Left lung (tissue), 10 donors: ENCODE measurements around the gene LDB3. TPM values are rescaled to one million over a fixed set of nuclear protein-coding genes. Genes with fewer than 3 reads are reported as not detected.

Source experiments
- ATAC-seq: fragments of 200-7000 bp; cut with Tn5 transposase; one replicate; pipeline ENCODE4 v1.9.1; 2020; ENCODE audit warnings: moderate library complexity
- DNase-seq, 4 donors: peaks; one replicate each; pipeline ENCODE4 v3.0.0-alpha.2; 2013 to 2020
- H3K27ac ChIP-seq, 2 donors: fragments of 200-600 bp; sonication (generic) in 1 of 2; one replicate each; pipeline versions ENCODE4 v1.5.0 to v1.8.0; 2020 to 2021
- H3K27me3 ChIP-seq, 2 donors: fragments of 200-600 bp; sonication (generic) in 1 of 2; one replicate each; pipeline versions ENCODE4 v1.5.0 to v1.8.0; 2020 to 2021
- H3K36me3 ChIP-seq, 2 donors: fragments of 200-600 bp; sonication (generic) in 1 of 2; one replicate each; pipeline versions ENCODE4 v1.5.0 to v1.8.0; 2020 to 2021
- H3K4me1 ChIP-seq, 2 donors: fragments of 200-600 bp; one replicate each; pipeline ENCODE4 v1.8.0; 2021
- H3K4me3 ChIP-seq, 2 donors: fragments of 200-600 bp; sonication (generic) in 1 of 2; one replicate each; pipeline versions ENCODE4 v1.5.0 to v1.8.0; 2020 to 2021; ENCODE audit warnings: mild to moderate bottlenecking in 1 of 2
- H3K9me3 ChIP-seq, 2 donors: fragments of 200-600 bp; sonication (generic) in 1 of 2; one replicate each; pipeline versions ENCODE4 v1.5.0 to v1.8.0; 2020 to 2021
- intact Hi-C, 2 donors: fragments of 100-400 bp; cut with DNase I; formaldehyde crosslinking; loops; one replicate each; pipeline versions ENCODE4 v1.11.2 to v1.14.2; 2022
- polyA plus RNA-seq, 6 donors: library from polyadenylated mRNA; unstranded; fragments of 120-200 nt; gene quantifications; one replicate each; pipeline ENCODE4 v1.2.1, GENCODE V29; 2013; ENCODE audit not compliant: insufficient read length in 6 of 6
- total RNA-seq, 2 donors: library from RNA; stranded (reverse); fragmentation: NEBNext Ultra II Directional; extraction: Animal tissue kit (Norgen Biotek cat#: 25700); gene quantifications; one replicate each; pipeline ENCODE4 v1.2.1, GENCODE V29; 2021
- TF ChIP-seq, protein P1 (sequence below), 2 donors: fragments of 200-600 bp; sonication (generic) in 1 of 2; IDR thresholded peaks; one replicate each; pipeline versions ENCODE4 v1.5.0 to v1.8.0; 2021; ENCODE audit warnings: antibody characterized with exemption in 2 of 2
- donor health status: DM: no; HTN: yes; CAD: no.
- donor health status: DM: no; HTN: no; CAD: no.

Gene LDB3
- total and polyA plus RNA-seq, 8 donors: 1.1 to 2.7 (median 1.3) TPM

GRCh38 chr10:86728056-86728455, 59.7 kb downstream of the LDB3 start:
- DNase-seq (no peak), ATAC-seq (no peak)
- Histone ChIP-seq H3K4me3 (no peak overlapping the region), H3K4me1 (peaks cover 0 to 4% of the 10 kb centered on the region in 2 donors), H3K36me3 (no peaks in the 10 kb centered on the region), H3K27ac (no peak overlapping the region), H3K27me3 (peaks cover 0 to 38% of the 10 kb centered on the region in 2 donors), H3K9me3 (no peaks in the 10 kb centered on the region)
- TF ChIP-seq, protein P1, sequence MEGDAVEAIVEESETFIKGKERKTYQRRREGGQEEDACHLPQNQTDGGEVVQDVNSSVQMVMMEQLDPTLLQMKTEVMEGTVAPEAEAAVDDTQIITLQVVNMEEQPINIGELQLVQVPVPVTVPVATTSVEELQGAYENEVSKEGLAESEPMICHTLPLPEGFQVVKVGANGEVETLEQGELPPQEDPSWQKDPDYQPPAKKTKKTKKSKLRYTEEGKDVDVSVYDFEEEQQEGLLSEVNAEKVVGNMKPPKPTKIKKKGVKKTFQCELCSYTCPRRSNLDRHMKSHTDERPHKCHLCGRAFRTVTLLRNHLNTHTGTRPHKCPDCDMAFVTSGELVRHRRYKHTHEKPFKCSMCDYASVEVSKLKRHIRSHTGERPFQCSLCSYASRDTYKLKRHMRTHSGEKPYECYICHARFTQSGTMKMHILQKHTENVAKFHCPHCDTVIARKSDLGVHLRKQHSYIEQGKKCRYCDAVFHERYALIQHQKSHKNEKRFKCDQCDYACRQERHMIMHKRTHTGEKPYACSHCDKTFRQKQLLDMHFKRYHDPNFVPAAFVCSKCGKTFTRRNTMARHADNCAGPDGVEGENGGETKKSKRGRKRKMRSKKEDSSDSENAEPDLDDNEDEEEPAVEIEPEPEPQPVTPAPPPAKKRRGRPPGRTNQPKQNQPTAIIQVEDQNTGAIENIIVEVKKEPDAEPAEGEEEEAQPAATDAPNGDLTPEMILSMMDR (IDR thresholded peaks at IDR 0.05): no peak
- intact Hi-C loops: no loop called here

DNA sequence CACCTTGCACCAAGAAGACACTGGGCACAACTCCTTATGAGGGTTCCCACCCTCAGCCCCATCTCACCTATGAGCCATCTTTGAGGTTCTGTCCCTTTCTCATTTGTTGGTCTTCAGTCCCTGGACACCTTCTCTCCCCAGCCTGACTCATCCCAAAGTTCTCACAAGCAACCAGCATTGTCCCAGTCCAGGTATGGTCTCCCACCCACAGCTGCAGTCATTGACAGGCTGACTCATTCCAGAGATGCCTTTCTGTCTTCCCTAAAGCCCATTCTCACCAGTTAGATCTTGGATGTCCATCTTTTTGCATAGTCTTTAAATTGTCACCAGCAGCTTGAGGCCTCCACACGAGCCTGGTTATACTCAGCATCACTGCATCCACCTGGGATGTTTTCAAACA, 61.4 kb downstream of the LDB3 start:
- no peak for ATAC-seq
- DNase-seq: no peak
- Histone ChIP-seq H3K36me3 (no peaks in the 10 kb centered on the region), H3K4me1 (peaks cover 4 to 8% of the 10 kb centered on the region in 2 donors), H3K27ac (no peak overlapping the region), H3K27me3 (peaks cover 0 to 35% of the 10 kb centered on the region in 2 donors), H3K9me3 (no peaks in the 10 kb centered on the region), H3K4me3 (no peak overlapping the region)
- intact Hi-C loops: no loop called here
- TF ChIP-seq, protein P1 (IDR thresholded peaks at IDR 0.05): no peak

- intact Hi-C loops: no loop called here
- no peak for ATAC-seq
- TF ChIP-seq, protein P1 (IDR thresholded peaks at IDR 0.05): no peak
- Histone ChIP-seq H3K27me3 (peaks cover 0 to 36% of the 10 kb centered on the region in 2 donors), H3K9me3 (no peaks in the 10 kb centered on the region), H3K4me1 (peaks cover 4 to 8% of the 10 kb centered on the region in 2 donors), H3K27ac (no peak overlapping the region), H3K4me3 (no peak overlapping the region), H3K36me3 (no peaks in the 10 kb centered on the region)
- no peak for DNase-seq
Observed at GRCh38 chr10:86730227-86730626, 61.9 kb downstream of the LDB3 start.

GRCh38 chr10:86732771-86733170, 64.5 kb downstream of the LDB3 start:
- DNase-seq (no peak), ATAC-seq (peak; percentile 8)
- Histone ChIP-seq H3K4me3 (no peak overlapping the region), H3K9me3 (no peaks in the 10 kb centered on the region), H3K27me3 (peaks cover 0 to 37% of the 10 kb centered on the region in 2 donors), H3K27ac (peak overlapping the region in 1 of 2 donors; percentile 66), H3K4me1 (peaks cover 4 to 8% of the 10 kb centered on the region in 2 donors), H3K36me3 (no peaks in the 10 kb centered on the region)
- intact Hi-C loops: no loop called here
- TF ChIP-seq, protein P1 (IDR thresholded peaks at IDR 0.05): no peak

DNA sequence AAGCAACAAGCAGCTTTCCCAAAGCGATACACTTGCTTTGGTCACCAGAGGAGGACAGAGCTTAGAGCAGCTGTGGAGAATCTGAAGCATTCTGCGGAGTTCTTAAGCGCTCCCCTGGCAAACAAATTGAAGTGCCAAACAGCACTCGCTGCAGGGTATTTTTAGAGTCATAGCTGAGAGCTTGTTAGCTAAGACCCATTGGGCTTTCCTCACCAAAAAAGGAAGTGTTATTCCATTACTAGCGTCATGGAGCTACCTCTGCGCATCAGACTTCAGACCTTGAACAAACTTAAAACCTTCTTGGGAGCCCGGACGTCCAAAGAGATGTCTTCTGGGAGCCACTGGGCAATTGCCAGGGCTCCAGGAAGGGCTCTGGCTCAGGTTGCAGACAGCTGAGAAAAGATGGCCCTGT, 65.0 kb downstream of the LDB3 start:
- TF ChIP-seq, protein P1 (IDR thresholded peaks at IDR 0.05): no peak
- Histone ChIP-seq H3K27me3 (peaks cover 0 to 36% of the 10 kb centered on the region in 2 donors), H3K27ac (peak overlapping the region in 1 of 2 donors; percentile 66), H3K4me3 (no peak overlapping the region), H3K9me3 (no peaks in the 10 kb centered on the region), H3K36me3 (no peaks in the 10 kb centered on the region), H3K4me1 (peaks cover 4 to 8% of the 10 kb centered on the region in 2 donors)
- intact Hi-C loops: no loop called here
- ATAC-seq (peak; percentile 93), DNase-seq (peak in 2 of 4 donors; percentile 56 to 60)
